NB4 (cell line): Measurements from ENCODE around the gene NAV3.

Experiments used
- POLR2A ChIP-seq: IDR thresholded peaks from 2 replicates; pipeline ENCODE4 v1.6.1; 2011; ENCODE audit warnings: mild to moderate bottlenecking; ENCODE audit not compliant: insufficient read length; ENCODE audit errors: extremely low read depth
- TF ChIP-seq, protein P1 (sequence below): IDR thresholded peaks from 2 replicates; pipeline ENCODE4 v1.6.1; 2011; ENCODE audit warnings: low read depth, low read length
- TF ChIP-seq, protein P2 (sequence below): IDR thresholded peaks from one replicate; pipeline ENCODE4 v1.5.1; 2012; ENCODE audit warnings: low read depth, low read length

DNA sequence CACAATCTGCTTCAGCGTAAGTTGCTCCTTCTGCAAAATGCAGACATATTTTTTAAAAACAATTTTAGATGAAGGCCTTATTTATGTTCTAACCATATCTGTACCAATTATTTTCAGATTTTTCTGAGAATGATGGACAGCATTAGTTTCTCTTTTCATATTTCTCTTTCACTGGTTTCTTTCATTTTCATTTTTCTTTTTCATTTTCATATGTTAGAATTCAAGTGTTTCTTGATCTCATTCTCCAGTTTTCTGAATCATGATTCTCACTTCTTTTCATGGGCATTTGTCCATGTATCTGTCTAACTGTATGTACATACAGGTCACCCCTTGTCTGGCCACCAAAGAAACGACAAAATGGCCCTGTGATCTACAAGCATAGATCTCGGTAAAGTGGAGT lies 346.6 kb downstream of the NAV3 start:
- TF ChIP-seq, protein P1, sequence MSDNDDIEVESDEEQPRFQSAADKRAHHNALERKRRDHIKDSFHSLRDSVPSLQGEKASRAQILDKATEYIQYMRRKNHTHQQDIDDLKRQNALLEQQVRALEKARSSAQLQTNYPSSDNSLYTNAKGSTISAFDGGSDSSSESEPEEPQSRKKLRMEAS: no peak
- TF ChIP-seq, protein P2, sequence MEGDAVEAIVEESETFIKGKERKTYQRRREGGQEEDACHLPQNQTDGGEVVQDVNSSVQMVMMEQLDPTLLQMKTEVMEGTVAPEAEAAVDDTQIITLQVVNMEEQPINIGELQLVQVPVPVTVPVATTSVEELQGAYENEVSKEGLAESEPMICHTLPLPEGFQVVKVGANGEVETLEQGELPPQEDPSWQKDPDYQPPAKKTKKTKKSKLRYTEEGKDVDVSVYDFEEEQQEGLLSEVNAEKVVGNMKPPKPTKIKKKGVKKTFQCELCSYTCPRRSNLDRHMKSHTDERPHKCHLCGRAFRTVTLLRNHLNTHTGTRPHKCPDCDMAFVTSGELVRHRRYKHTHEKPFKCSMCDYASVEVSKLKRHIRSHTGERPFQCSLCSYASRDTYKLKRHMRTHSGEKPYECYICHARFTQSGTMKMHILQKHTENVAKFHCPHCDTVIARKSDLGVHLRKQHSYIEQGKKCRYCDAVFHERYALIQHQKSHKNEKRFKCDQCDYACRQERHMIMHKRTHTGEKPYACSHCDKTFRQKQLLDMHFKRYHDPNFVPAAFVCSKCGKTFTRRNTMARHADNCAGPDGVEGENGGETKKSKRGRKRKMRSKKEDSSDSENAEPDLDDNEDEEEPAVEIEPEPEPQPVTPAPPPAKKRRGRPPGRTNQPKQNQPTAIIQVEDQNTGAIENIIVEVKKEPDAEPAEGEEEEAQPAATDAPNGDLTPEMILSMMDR: no peak
- TF ChIP-seq POLR2A: no peak
